HepG2 (cell line): ENCODE data around the gene ADAMTS15. TPM values are rescaled to one million over a fixed set of nuclear protein-coding genes. Genes with fewer than 3 reads are reported as not detected.

ENCODE experiments used
- ATAC-seq: fragments of 200-7000 bp; cut with Tn5 transposase; 3 replicates; pipeline ENCODE4 v1.9.1; 2020; ENCODE audit warnings: mild to moderate bottlenecking, moderate library complexity
- BruUV-seq: library from RNA; stranded (reverse); fragments of 400-500 nt; replicated peaks from 2 replicates; lab custom pipeline; 2021; lab: Mats Ljungman, UMichigan
- CTCF ChIA-PET: fragments of 300-600 bp; formaldehyde crosslinking; extraction: SDS; loops from one replicate; lab custom pipeline; 2021; ENCODE audit warnings: low total read pairs, inconsistent platforms, low intra/inter-chr PET ratio; lab: Yijun Ruan, JAX
- POLR2A ChIA-PET: fragments of 350-600 bp; sonication (Branson Sonifier 250); formaldehyde crosslinking; loops from one replicate; lab custom pipeline; 2020; ENCODE audit warnings: antibody characterized with exemption, inconsistent platforms; lab: Yijun Ruan, JAX
- DNase-seq: peaks from one replicate; pipeline ENCODE4 v3.0.0-alpha.2; 2015; ENCODE audit warnings: low spot score
- FAIRE-seq: peaks from 3 replicates; lab custom pipeline; 2011; peaks lifted over from hg19 to GRCh38; lab: Jason Lieb, UNC
- H2AFZ ChIP-seq: one replicate; pipeline ENCODE4 v1.6.1; 2011; ENCODE audit warnings: low read length, inconsistent platforms
- H3K27ac ChIP-seq: fragments of 300-600 bp; 3 replicates; pipeline ENCODE4 v1.8.0; 2011; ENCODE audit warnings: mixed run types, mild to moderate bottlenecking, mixed read lengths, low read length, inconsistent platforms; ENCODE audit not compliant: insufficient read depth; ENCODE audit errors: extremely low read length
- H3K27me3 ChIP-seq, 2 experiments: fragments of 200-600 bp in 1 of 2; 2 replicates in 1 of 2; 3 replicates in 1 of 2; pipeline versions ENCODE4 v1.6.0 to v1.8.0; 2011; ENCODE audit warnings: low read length in 2 of 2, mild to moderate bottlenecking in 2 of 2, moderate library complexity in 2 of 2, inconsistent platforms in 1 of 2; ENCODE audit not compliant: insufficient read depth in 2 of 2, control insufficient read depth in 1 of 2
- H3K36me3 ChIP-seq, 2 experiments: fragments of 200-600 bp in 1 of 2; replicated peaks in 1 of 2; 2 replicates in 1 of 2; 3 replicates in 1 of 2; pipeline versions ENCODE4 v1.5.1 to v1.8.0; 2011; ENCODE audit warnings: low read length in 2 of 2, inconsistent platforms in 1 of 2; ENCODE audit not compliant: insufficient read depth in 2 of 2, control insufficient read depth in 1 of 2
- H3K4me1 ChIP-seq: 2 replicates; pipeline ENCODE4 v1.5.1; 2012; ENCODE audit warnings: low read length, inconsistent platforms; ENCODE audit not compliant: insufficient read depth
- H3K4me2 ChIP-seq: 2 replicates; pipeline ENCODE4 v1.6.0; 2011; ENCODE audit warnings: low read depth, low read length, inconsistent platforms
- H3K4me3 ChIP-seq, 3 experiments: fragments of 200-600 bp in 1 of 3; sonication (generic), shearing (Covaris generic) in 1 of 3; replicated peaks in 1 of 3; 2 replicates each; pipeline ENCODE4 v1.5.1; 2011 to 2016; ENCODE audit warnings: low read length in 3 of 3, inconsistent platforms in 2 of 3, low read depth in 2 of 3, mild to moderate bottlenecking in 2 of 3, control low read depth in 1 of 3, mixed read lengths in 1 of 3; ENCODE audit not compliant: insufficient read depth in 1 of 3
- H3K79me2 ChIP-seq: one replicate; pipeline ENCODE4 v1.6.1; 2011; ENCODE audit warnings: low read length, inconsistent platforms; ENCODE audit not compliant: insufficient read depth
- H3K9ac ChIP-seq: 2 replicates; pipeline ENCODE4 v1.6.0; 2011; ENCODE audit warnings: mild to moderate bottlenecking, low read depth, low read length, inconsistent platforms; ENCODE audit not compliant: insufficient read depth
- H3K9me3 ChIP-seq: 2 replicates; pipeline ENCODE4 v1.5.1; 2012; ENCODE audit warnings: mild to moderate bottlenecking, low read length
- H4K20me1 ChIP-seq: 2 replicates; pipeline ENCODE4 v1.6.0; 2011; ENCODE audit warnings: inconsistent platforms, mild to moderate bottlenecking, low read length, moderate library complexity; ENCODE audit not compliant: insufficient read depth
- ARNTL ChIP-seq: sonication (generic); formaldehyde crosslinking; IDR thresholded peaks from 2 replicates; pipeline ENCODE4 v1.4.0; 2020; ENCODE audit warnings: mild to moderate bottlenecking, missing genetic modification reagents
- CBX2 ChIP-seq, 2 experiments: fragments of 200-600 bp in 1 of 2; sonication (generic); formaldehyde crosslinking in 1 of 2; IDR thresholded peaks; 2 replicates each; pipeline versions ENCODE4 v1.7.0 to v1.8.1; 2018 to 2022; ENCODE audit warnings: low read depth in 2 of 2, low read length in 1 of 2, mild to moderate bottlenecking in 1 of 2, missing genetic modification reagents in 1 of 2
- HMGA1 ChIP-seq: sonication (generic); formaldehyde crosslinking; conservative IDR thresholded peaks from 2 replicates; pipeline ENCODE4 v1.4.0; 2020; ENCODE audit warnings: missing genetic modification reagents
- PAWR ChIP-seq: sonication (generic); formaldehyde crosslinking; IDR thresholded peaks from 2 replicates; pipeline ENCODE4 v1.4.0; 2020; ENCODE audit warnings: missing genetic modification reagents, mild to moderate bottlenecking, borderline replicate concordance
- ZNF468 ChIP-seq: sonication (generic); formaldehyde crosslinking; IDR thresholded peaks from 2 replicates; pipeline ENCODE4 v1.8.0; 2022; ENCODE audit warnings: mild to moderate bottlenecking, moderate library complexity, missing genetic modification reagents
- ZNF484 ChIP-seq: sonication (generic); formaldehyde crosslinking; IDR thresholded peaks from 2 replicates; pipeline ENCODE4 v1.5.1; 2020; ENCODE audit warnings: mild to moderate bottlenecking, low read depth, missing genetic modification reagents, borderline replicate concordance
- ZNF678 ChIP-seq: sonication (generic); formaldehyde crosslinking; IDR thresholded peaks from 2 replicates; pipeline ENCODE4 v1.4.0; 2020; ENCODE audit warnings: mild to moderate bottlenecking, missing genetic modification reagents
- WGBS: methylation state at CpG from one replicate; pipeline ENCODE4 v1.1.6; 2017; ENCODE audit warnings: low lambda C conversion rate; 5-methylcytosine and 5-hydroxymethylcytosine counted together
- in situ Hi-C: cut with HindIII; loops from 2 replicates; pipeline ENCODE4 v1.10.0; 2017; ENCODE audit warnings: low pct_unique_long_range_greater_than_20kb; ENCODE audit not compliant: extremely low pct_ligation_motif_present
- intact Hi-C: fragments of 100-400 bp; cut with micrococcal nuclease; formaldehyde crosslinking; loops from one replicate; pipeline ENCODE4 v1.10.0; 2022; ENCODE audit not compliant: unreplicated experiment
- polyA plus RNA-seq, 8 experiments: library from polyadenylated mRNA; depleted of rRNA in 3 of 8; stranded (reverse) in 7 of 8; unstranded in 1 of 8; fragments of >200 nt; fragmentation: Illumina TruSeq in 4 of 8; extraction: Trizol in 4 of 8; gene quantifications; 2 replicates each; pipeline versions ENCODE4 v1.2.1 to v1.2.3, GENCODE V29; 2011 to 2016; ENCODE audit warnings: low read depth in 4 of 8, missing spikeins in 1 of 8, mixed read lengths in 1 of 8; ENCODE audit not compliant: insufficient read depth in 1 of 8
- total RNA-seq, 5 experiments: library from RNA; depleted of rRNA; stranded (reverse); fragments of >200 nt; fragmentation: Illumina TruSeq; extraction: Trizol; gene quantifications; 2 replicates each; pipeline ENCODE4 v1.2.3, GENCODE V29; 2016; ENCODE audit warnings: low read depth in 1 of 5
- TF ChIP-seq, protein P1 (sequence below): sonication (generic); formaldehyde crosslinking; IDR thresholded peaks from 2 replicates; pipeline ENCODE4 v1.4.0; 2020; ENCODE audit warnings: missing genetic modification reagents, mild to moderate bottlenecking, borderline replicate concordance
- TF ChIP-seq, protein P2 (sequence below): sonication (generic); formaldehyde crosslinking; IDR thresholded peaks from 2 replicates; pipeline ENCODE4 v1.4.0; 2020; ENCODE audit warnings: missing genetic modification reagents
- TF ChIP-seq, protein P3 (sequence below): sonication (generic); formaldehyde crosslinking; IDR thresholded peaks from 2 replicates; pipeline ENCODE4 v1.5.1; 2020; ENCODE audit warnings: missing genetic modification reagents, mild to moderate bottlenecking, borderline replicate concordance

The ADAMTS15 gene
- total and polyA plus RNA-seq, 2 of the 13 experiments (the other 11 are each of a cell fraction or from before 2014, with no cell fraction given) = 0.01 to 0.02 TPM

DNA sequence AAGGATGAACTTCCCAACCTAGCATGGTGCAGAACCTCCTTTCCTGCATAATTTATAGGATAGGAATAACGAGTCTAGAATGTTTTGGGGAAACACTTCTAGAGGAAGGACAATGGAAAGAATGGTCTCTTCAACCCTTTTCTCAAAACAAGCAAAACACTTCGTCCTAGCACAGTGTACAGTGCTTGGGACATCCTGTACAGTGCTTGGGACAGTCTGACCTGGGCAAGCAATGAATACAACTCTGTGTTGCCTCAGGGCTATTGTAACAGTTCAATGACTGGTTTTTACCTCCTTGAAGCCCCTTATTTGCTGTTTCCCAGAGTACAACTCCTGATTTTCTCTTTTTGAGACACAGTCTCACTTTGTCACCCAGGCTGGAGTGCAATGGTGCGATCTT lies 18.5 kb upstream of the ADAMTS15 start:
- no peaks in the 10 kb centered on the region for H3K79me2 ChIP-seq
- H3K9me3 ChIP-seq = no peaks in the 10 kb centered on the region
- no peak overlapping the region for H2AFZ ChIP-seq
- in situ Hi-C loops (loop anchor here (5.0 to 10.0 kb wide), 2 partner anchors 395 to 462 kb away; no protein-coding TSS in a partner anchor), intact Hi-C loops (no loop called here)
- BruUV-seq = no TSS peak
- TF ChIP-seq, protein P1, sequence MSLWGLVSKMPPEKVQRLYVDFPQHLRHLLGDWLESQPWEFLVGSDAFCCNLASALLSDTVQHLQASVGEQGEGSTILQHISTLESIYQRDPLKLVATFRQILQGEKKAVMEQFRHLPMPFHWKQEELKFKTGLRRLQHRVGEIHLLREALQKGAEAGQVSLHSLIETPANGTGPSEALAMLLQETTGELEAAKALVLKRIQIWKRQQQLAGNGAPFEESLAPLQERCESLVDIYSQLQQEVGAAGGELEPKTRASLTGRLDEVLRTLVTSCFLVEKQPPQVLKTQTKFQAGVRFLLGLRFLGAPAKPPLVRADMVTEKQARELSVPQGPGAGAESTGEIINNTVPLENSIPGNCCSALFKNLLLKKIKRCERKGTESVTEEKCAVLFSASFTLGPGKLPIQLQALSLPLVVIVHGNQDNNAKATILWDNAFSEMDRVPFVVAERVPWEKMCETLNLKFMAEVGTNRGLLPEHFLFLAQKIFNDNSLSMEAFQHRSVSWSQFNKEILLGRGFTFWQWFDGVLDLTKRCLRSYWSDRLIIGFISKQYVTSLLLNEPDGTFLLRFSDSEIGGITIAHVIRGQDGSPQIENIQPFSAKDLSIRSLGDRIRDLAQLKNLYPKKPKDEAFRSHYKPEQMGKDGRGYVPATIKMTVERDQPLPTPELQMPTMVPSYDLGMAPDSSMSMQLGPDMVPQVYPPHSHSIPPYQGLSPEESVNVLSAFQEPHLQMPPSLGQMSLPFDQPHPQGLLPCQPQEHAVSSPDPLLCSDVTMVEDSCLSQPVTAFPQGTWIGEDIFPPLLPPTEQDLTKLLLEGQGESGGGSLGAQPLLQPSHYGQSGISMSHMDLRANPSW = no peak
- no peaks in the 10 kb centered on the region for H3K36me3 ChIP-seq
- ATAC-seq (no peak), DNase-seq (no peak), FAIRE-seq (no peak)
- ChIA-PET CTCF (interaction anchor here (1.7 to 7.7 kb wide), 2 partner anchors 430 to 474 kb away, joined by 9 to 255 read pairs; no protein-coding TSS in a partner anchor), POLR2A (no interaction called here)
- H4K20me1 ChIP-seq = no peaks in the 10 kb centered on the region
- no peak overlapping the region for H3K4me3 ChIP-seq
- no peaks in the 10 kb centered on the region for H3K4me1 ChIP-seq
- no peak overlapping the region for H3K4me2 ChIP-seq
- no peak overlapping the region for H3K27ac ChIP-seq
- no peak overlapping the region for H3K9ac ChIP-seq
- peaks cover 8 to 48% of the 10 kb centered on the region in 2 experiments; a peak in 4 of 5 replicates for H3K27me3 ChIP-seq
- 14% methylated on average over 3 of the region's 3 CpGs for WGBS

DNA sequence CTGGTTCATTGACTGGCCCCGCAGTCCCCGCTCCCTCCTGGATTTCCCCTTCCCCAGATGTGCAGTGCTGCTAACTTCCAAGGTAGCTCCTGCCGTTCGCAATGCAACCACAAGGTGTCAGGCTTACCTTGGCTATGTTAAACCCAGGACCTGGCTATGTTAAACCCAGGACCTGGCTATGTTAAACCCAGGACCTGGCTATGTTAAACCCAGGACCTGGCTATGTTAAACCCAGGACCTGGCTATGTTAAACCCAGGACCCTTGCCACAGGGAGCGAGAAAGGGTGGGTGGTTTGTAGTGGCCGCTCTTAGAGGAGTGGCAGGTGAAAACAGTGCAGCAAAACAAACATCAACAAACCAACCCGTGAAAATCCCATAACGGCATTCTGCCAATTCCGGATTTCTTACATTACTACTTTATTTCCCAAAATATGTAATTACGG lies 17.1 kb upstream of the ADAMTS15 start:
- Histone ChIP-seq H3K36me3 (no peaks in the 10 kb centered on the region), H3K79me2 (no peaks in the 10 kb centered on the region), H3K27me3 (peaks cover 3 to 38% of the 10 kb centered on the region in 2 experiments; a peak in 4 of 5 replicates), H3K9me3 (no peaks in the 10 kb centered on the region), H3K4me2 (no peak overlapping the region), H3K4me3 (no peak overlapping the region), H2AFZ (no peak overlapping the region), H3K9ac (no peak overlapping the region), H4K20me1 (no peaks in the 10 kb centered on the region), H3K4me1 (no peaks in the 10 kb centered on the region), H3K27ac (no peak overlapping the region)
- WGBS = 28% methylated on average over 6 of the region's 10 CpGs
- peak; percentile 55 for DNase-seq
- POLR2A ChIA-PET = no interaction called here
- no TSS peak for BruUV-seq
- CTCF ChIA-PET = interaction anchor here (1.2 to 7.7 kb wide), 4 partner anchors 397 to 473 kb away, joined by 3 to 255 read pairs (median 61); no protein-coding TSS in a partner anchor
- ATAC-seq = peak; percentile 76
- FAIRE-seq = peak; percentile 54
- in situ Hi-C loops = loop anchor here (5.0 to 10.0 kb wide), 2 partner anchors 393 to 461 kb away; no protein-coding TSS in a partner anchor
- intact Hi-C loops = loop anchor here (1.0 kb wide), 1 partner anchor 218 kb away; no protein-coding TSS in a partner anchor
- TF ChIP-seq, protein P2, sequence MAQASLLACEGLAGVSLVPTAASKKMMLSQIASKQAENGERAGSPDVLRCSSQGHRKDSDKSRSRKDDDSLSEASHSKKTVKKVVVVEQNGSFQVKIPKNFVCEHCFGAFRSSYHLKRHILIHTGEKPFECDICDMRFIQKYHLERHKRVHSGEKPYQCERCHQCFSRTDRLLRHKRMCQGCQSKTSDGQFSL (CRISPR knock-in tag) = no peak
- TF ChIP-seq ZNF468 (CRISPR knock-in tag) (no peak), HMGA1 (CRISPR knock-in tag) (no peak), ARNTL (no peak), PAWR (CRISPR knock-in tag) (no peak), ZNF484 (CRISPR knock-in tag) (no peak), ZNF678 (CRISPR knock-in tag) (no peak), CBX2 (IDR thresholded peaks at IDR 0.05; ENCODE audit: low read depth, low read length) (no peak), CBX2 (CRISPR knock-in tag; IDR thresholded peaks at IDR 0.05; ENCODE audit: low read depth) (no peak)
- TF ChIP-seq, protein P3, sequence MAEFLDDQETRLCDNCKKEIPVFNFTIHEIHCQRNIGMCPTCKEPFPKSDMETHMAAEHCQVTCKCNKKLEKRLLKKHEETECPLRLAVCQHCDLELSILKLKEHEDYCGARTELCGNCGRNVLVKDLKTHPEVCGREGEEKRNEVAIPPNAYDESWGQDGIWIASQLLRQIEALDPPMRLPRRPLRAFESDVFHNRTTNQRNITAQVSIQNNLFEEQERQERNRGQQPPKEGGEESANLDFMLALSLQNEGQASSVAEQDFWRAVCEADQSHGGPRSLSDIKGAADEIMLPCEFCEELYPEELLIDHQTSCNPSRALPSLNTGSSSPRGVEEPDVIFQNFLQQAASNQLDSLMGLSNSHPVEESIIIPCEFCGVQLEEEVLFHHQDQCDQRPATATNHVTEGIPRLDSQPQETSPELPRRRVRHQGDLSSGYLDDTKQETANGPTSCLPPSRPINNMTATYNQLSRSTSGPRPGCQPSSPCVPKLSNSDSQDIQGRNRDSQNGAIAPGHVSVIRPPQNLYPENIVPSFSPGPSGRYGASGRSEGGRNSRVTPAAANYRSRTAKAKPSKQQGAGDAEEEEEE (CRISPR knock-in tag) = no peak
